Astrocyte (in vitro differentiated cells and primary cell): ENCODE data around the gene LRRC63. TPM values are rescaled to one million over a fixed set of nuclear protein-coding genes. Genes with fewer than 3 reads are reported as not detected.

Source experiments
- DNase-seq: peaks from one replicate; pipeline ENCODE4 v3.0.0-alpha.2; 2010; ENCODE audit warnings: low read depth
- FAIRE-seq: peaks from 2 replicates; lab custom pipeline; 2011; peaks lifted over from hg19 to GRCh38; lab: Jason Lieb, UNC
- H2AFZ ChIP-seq: 2 replicates; pipeline ENCODE4 v1.6.0; 2012; ENCODE audit warnings: low read depth, low read length, inconsistent platforms
- H3K27ac ChIP-seq: 2 replicates; pipeline ENCODE4 v1.5.1; 2011; ENCODE audit warnings: low read depth, low read length, inconsistent platforms
- H3K27me3 ChIP-seq: 2 replicates; pipeline ENCODE4 v1.6.0; 2011; ENCODE audit warnings: low read length, inconsistent platforms; ENCODE audit not compliant: insufficient read depth
- H3K36me3 ChIP-seq: 2 replicates; pipeline ENCODE4 v1.5.1; 2011; ENCODE audit warnings: low read length, inconsistent platforms; ENCODE audit not compliant: insufficient read depth
- H3K4me1 ChIP-seq: 2 replicates; pipeline ENCODE4 v1.5.1; 2011; ENCODE audit warnings: low read length, inconsistent platforms; ENCODE audit not compliant: insufficient read depth
- H3K4me2 ChIP-seq: 2 replicates; pipeline ENCODE4 v1.6.0; 2012; ENCODE audit warnings: low read length, inconsistent platforms
- H3K4me3 ChIP-seq: 2 replicates; pipeline ENCODE4 v1.5.1; 2011; ENCODE audit warnings: low read depth, mild to moderate bottlenecking, low read length, inconsistent platforms; ENCODE audit not compliant: insufficient read depth
- H3K79me2 ChIP-seq: 2 replicates; pipeline ENCODE4 v1.6.0; 2012; ENCODE audit warnings: mild to moderate bottlenecking, low read length, inconsistent platforms; ENCODE audit not compliant: insufficient read depth
- H3K9ac ChIP-seq: 2 replicates; pipeline ENCODE4 v1.6.0; 2012; ENCODE audit warnings: mild to moderate bottlenecking, low read length, inconsistent platforms
- H3K9me3 ChIP-seq: 2 replicates; pipeline ENCODE4 v1.5.1; 2012; ENCODE audit warnings: low read depth, mild to moderate bottlenecking, low read length, inconsistent platforms; ENCODE audit not compliant: insufficient read depth
- H4K20me1 ChIP-seq: 2 replicates; pipeline ENCODE4 v1.6.0; 2012; ENCODE audit warnings: low read length, inconsistent platforms; ENCODE audit not compliant: insufficient read depth
- H3K27ac Mint-ChIP-seq: one replicate; pipeline ENCODE4 v1.8.0; 2021; ENCODE audit warnings: mild to moderate bottlenecking, mixed read lengths; ENCODE audit not compliant: unreplicated experiment
- H3K27me3 Mint-ChIP-seq: one replicate; pipeline ENCODE4 v1.8.0; 2021; ENCODE audit warnings: low read depth, mixed read lengths; ENCODE audit not compliant: unreplicated experiment
- H3K36me3 Mint-ChIP-seq: one replicate; pipeline ENCODE4 v1.8.0; 2021; ENCODE audit warnings: low read depth, mixed read lengths; ENCODE audit not compliant: unreplicated experiment
- H3K4me1 Mint-ChIP-seq: one replicate; pipeline ENCODE4 v1.8.0; 2021; ENCODE audit warnings: low read depth, mixed read lengths; ENCODE audit not compliant: unreplicated experiment
- H3K4me3 Mint-ChIP-seq: one replicate; pipeline ENCODE4 v1.8.0; 2021; ENCODE audit warnings: mild to moderate bottlenecking, moderate library complexity, mixed read lengths; ENCODE audit not compliant: unreplicated experiment
- H3K9me3 Mint-ChIP-seq: one replicate; pipeline ENCODE4 v1.8.0; 2021; ENCODE audit warnings: mild to moderate bottlenecking, mixed read lengths; ENCODE audit not compliant: unreplicated experiment
- CTCF ChIP-seq: IDR thresholded peaks from 2 replicates; pipeline ENCODE4 v1.5.1; 2011; ENCODE audit warnings: low read depth, mild to moderate bottlenecking, inconsistent platforms, low read length, moderate library complexity; ENCODE audit not compliant: insufficient read depth
- EZH2 ChIP-seq: IDR thresholded peaks from 2 replicates; pipeline ENCODE4 v1.6.1; 2012; ENCODE audit warnings: mild to moderate bottlenecking, low read length, inconsistent platforms; ENCODE audit not compliant: insufficient read depth
- total RNA-seq: library from RNA; stranded (reverse); gene quantifications from 2 replicates; pipeline ENCODE4 v1.2.1, GENCODE V29; 2021

LRRC63 gene
- total RNA-seq, 1 donor from 2014 or later = not detected

- Histone ChIP-seq H3K4me1 (no peaks in the 10 kb centered on the region), H3K4me3 (no peak overlapping the region), H3K27ac (no peak overlapping the region), H2AFZ (no peak overlapping the region), H3K4me2 (no peak overlapping the region), H3K9me3 (no peaks in the 10 kb centered on the region), H3K27me3 (no peaks in the 10 kb centered on the region), H3K36me3 (no peaks in the 10 kb centered on the region), H3K79me2 (no peaks in the 10 kb centered on the region), H4K20me1 (no peaks in the 10 kb centered on the region), H3K9ac (no peak overlapping the region)
- Mint-ChIP-seq H3K4me1 (no peaks in the 10 kb centered on the region), H3K36me3 (no peaks in the 10 kb centered on the region), H3K9me3 (peaks cover 8% of the 10 kb centered on the region), H3K4me3 (no peak overlapping the region), H3K27ac (no peak overlapping the region), H3K27me3 (no peaks in the 10 kb centered on the region)
- TF ChIP-seq CTCF (no peak), EZH2 (no peak)
- no peak for DNase-seq
- FAIRE-seq = no peak
Observed at GRCh38 chr13:46303742-46304385, 92.1 kb downstream of the LRRC63 start.

- Histone ChIP-seq H3K27me3 (no peaks in the 10 kb centered on the region), H3K9me3 (no peaks in the 10 kb centered on the region), H3K4me3 (no peak overlapping the region), H4K20me1 (no peaks in the 10 kb centered on the region), H3K27ac (no peak overlapping the region), H3K36me3 (no peaks in the 10 kb centered on the region), H3K79me2 (no peaks in the 10 kb centered on the region), H3K4me1 (no peaks in the 10 kb centered on the region), H3K9ac (no peak overlapping the region), H3K4me2 (no peak overlapping the region), H2AFZ (no peak overlapping the region)
- Mint-ChIP-seq H3K9me3 (peaks cover 4% of the 10 kb centered on the region), H3K27ac (no peak overlapping the region), H3K27me3 (no peaks in the 10 kb centered on the region), H3K4me1 (no peaks in the 10 kb centered on the region), H3K36me3 (no peaks in the 10 kb centered on the region), H3K4me3 (no peak overlapping the region)
- no peak for DNase-seq
- TF ChIP-seq CTCF (no peak), EZH2 (no peak)
- FAIRE-seq = no peak
Observed at GRCh38 chr13:46304546-46304945, 92.8 kb downstream of the LRRC63 start.

GRCh38 chr13:46307554-46307953 lies 95.8 kb downstream of the LRRC63 start:
- no peaks in the 10 kb centered on the region for H3K27me3 Mint-ChIP-seq
- Histone ChIP-seq H3K27ac (no peak overlapping the region), H3K4me1 (no peaks in the 10 kb centered on the region), H3K36me3 (no peaks in the 10 kb centered on the region), H3K27me3 (no peaks in the 10 kb centered on the region), H3K4me3 (no peak overlapping the region), H3K9me3 (no peaks in the 10 kb centered on the region), H4K20me1 (no peaks in the 10 kb centered on the region), H3K79me2 (no peaks in the 10 kb centered on the region), H3K9ac (no peak overlapping the region), H3K4me2 (no peak overlapping the region), H2AFZ (no peak overlapping the region)
- H3K9me3 Mint-ChIP-seq = peaks cover 3% of the 10 kb centered on the region
- no peak for DNase-seq
- no peak for FAIRE-seq
- no peak overlapping the region for H3K27ac Mint-ChIP-seq
- TF ChIP-seq CTCF = no peak
- H3K36me3 Mint-ChIP-seq = no peaks in the 10 kb centered on the region
- no peak overlapping the region for H3K4me3 Mint-ChIP-seq
- no peaks in the 10 kb centered on the region for H3K4me1 Mint-ChIP-seq
